Measurements from ENCODE around the gene HOXC5. TPM values are rescaled to one million over a fixed set of nuclear protein-coding genes. Genes with fewer than 3 reads are reported as not detected.
A peak's percentile ranks its signal among the peaks of the same experiment; 100 is the strongest.

HOXC5 gene
- total RNA-seq, 1 experiment from 2014 or later = 3.4 TPM

- TF ChIP-seq CTCF (IDR thresholded peaks at IDR 0.05; ENCODE audit: insufficient read depth in 1 of 2, low read depth in 1 of 2, low read length in 1 of 2, severe bottlenecking in 1 of 2, unreplicated experiment in 1 of 2) = no peak
Observed at GRCh38 chr12:53992377-53992889, 40.4 kb upstream of the HOXC5 start.

GRCh38 chr12:53993162-53994008, 39.5 kb upstream of the HOXC5 start:
- no peaks in the 10 kb centered on the region for H3K9me3 Mint-ChIP-seq (ENCODE audit: unreplicated experiment)
- H3K36me3 Mint-ChIP-seq (ENCODE audit: insufficient read depth, unreplicated experiment) = peaks cover 14% of the 10 kb centered on the region
- POLR2A ChIA-PET = no interaction called here
- peak overlapping the region; percentile 63 for H3K4me3 ChIP-seq (ENCODE audit: low read depth, low read length)
- H3K36me3 ChIP-seq (ENCODE audit: control insufficient read depth, insufficient read depth, low read length) = no peaks in the 10 kb centered on the region
- no peaks in the 10 kb centered on the region for H3K9me3 ChIP-seq
- peaks cover 18% of the 10 kb centered on the region for H3K4me1 ChIP-seq
- no peaks in the 10 kb centered on the region for H3K27me3 ChIP-seq (replicated peaks; ENCODE audit: control insufficient read depth, insufficient read depth, low read length)
- peak overlapping the region; percentile 89 for H3K4me3 Mint-ChIP-seq (ENCODE audit: unreplicated experiment)
- H3K27ac Mint-ChIP-seq (ENCODE audit: unreplicated experiment) = peak overlapping the region; percentile 97
- CTCF ChIA-PET = interaction anchor here (1.1 kb wide), 1 partner anchor 8 kb away, joined by 4 read pairs; the partner anchor contains the start of gene HOXC10
- H3K27me3 Mint-ChIP-seq (ENCODE audit: insufficient read depth, unreplicated experiment) = no peaks in the 10 kb centered on the region
- TF ChIP-seq CTCF (IDR thresholded peaks at IDR 0.05; ENCODE audit: insufficient read depth in 1 of 2, low read depth in 1 of 2, low read length in 1 of 2, severe bottlenecking in 1 of 2, unreplicated experiment in 1 of 2) = no peak
- intact Hi-C loops (cut with micrococcal nuclease; ENCODE audit: unreplicated experiment) = no loop called here
- peaks cover 24% of the 10 kb centered on the region for H3K4me1 Mint-ChIP-seq (ENCODE audit: low read depth, unreplicated experiment)
- BruUV-seq (replicated peaks) = no TSS peak
- DNase-seq = no peak

More at GRCh38 chr12:53992377-53992889, 40.4 kb upstream of the HOXC5 start:
- peaks cover 28% of the 10 kb centered on the region for H3K4me1 Mint-ChIP-seq (ENCODE audit: low read depth, unreplicated experiment)
- peaks cover 28% of the 10 kb centered on the region for H3K4me1 ChIP-seq
- H3K27ac Mint-ChIP-seq (ENCODE audit: unreplicated experiment) = no peak overlapping the region
- ChIA-PET POLR2A (interaction anchor here (0.5 kb wide), 1 partner anchor 333 kb away, joined by 3 read pairs; the partner anchor contains the start of gene COPZ1), CTCF (interaction anchor here (1.0 kb wide), 1 partner anchor 40 kb away, joined by 6 read pairs; the partner anchor contains the start of gene HOXC5)
- H3K36me3 ChIP-seq (ENCODE audit: control insufficient read depth, insufficient read depth, low read length) = no peaks in the 10 kb centered on the region
- H3K27me3 ChIP-seq (replicated peaks; ENCODE audit: control insufficient read depth, insufficient read depth, low read length) = no peaks in the 10 kb centered on the region
- no peaks in the 10 kb centered on the region for H3K27me3 Mint-ChIP-seq (ENCODE audit: insufficient read depth, unreplicated experiment)
- no peak overlapping the region for H3K4me3 ChIP-seq (ENCODE audit: low read depth, low read length)
- no peak overlapping the region for H3K4me3 Mint-ChIP-seq (ENCODE audit: unreplicated experiment)
- DNase-seq = no peak
- intact Hi-C loops (cut with micrococcal nuclease; ENCODE audit: unreplicated experiment) = no loop called here
- H3K9me3 ChIP-seq = no peaks in the 10 kb centered on the region
- peaks cover 14% of the 10 kb centered on the region for H3K36me3 Mint-ChIP-seq (ENCODE audit: insufficient read depth, unreplicated experiment)
- no peaks in the 10 kb centered on the region for H3K9me3 Mint-ChIP-seq (ENCODE audit: unreplicated experiment)
- no TSS peak for BruUV-seq (replicated peaks)

GRCh38 chr12:53994009-53994263, 38.9 kb upstream of the HOXC5 start:
- intact Hi-C loops (cut with micrococcal nuclease; ENCODE audit: unreplicated experiment) = no loop called here
- ChIA-PET CTCF (interaction anchor here (1.1 kb wide), 1 partner anchor 9 kb away, joined by 4 read pairs; the partner anchor contains the start of gene HOXC10), POLR2A (no interaction called here)
- H3K27me3 Mint-ChIP-seq (ENCODE audit: insufficient read depth, unreplicated experiment) = no peaks in the 10 kb centered on the region
- peak overlapping the region; percentile 89 for H3K4me3 Mint-ChIP-seq (ENCODE audit: unreplicated experiment)
- peak overlapping the region; percentile 97 for H3K27ac Mint-ChIP-seq (ENCODE audit: unreplicated experiment)
- DNase-seq = no peak
- H3K9me3 Mint-ChIP-seq (ENCODE audit: unreplicated experiment) = no peaks in the 10 kb centered on the region
- Histone ChIP-seq H3K27me3 (replicated peaks; ENCODE audit: control insufficient read depth, insufficient read depth, low read length) (no peaks in the 10 kb centered on the region), H3K36me3 (ENCODE audit: control insufficient read depth, insufficient read depth, low read length) (no peaks in the 10 kb centered on the region), H3K4me1 (peaks cover 13% of the 10 kb centered on the region), H3K9me3 (no peaks in the 10 kb centered on the region), H3K4me3 (ENCODE audit: low read depth, low read length) (peak overlapping the region; percentile 63)
- peaks cover 14% of the 10 kb centered on the region for H3K36me3 Mint-ChIP-seq (ENCODE audit: insufficient read depth, unreplicated experiment)
- TF ChIP-seq CTCF (IDR thresholded peaks at IDR 0.05; ENCODE audit: insufficient read depth in 1 of 2, low read depth in 1 of 2, low read length in 1 of 2, severe bottlenecking in 1 of 2, unreplicated experiment in 1 of 2) = no peak
- BruUV-seq (replicated peaks) = no TSS peak
- H3K4me1 Mint-ChIP-seq (ENCODE audit: low read depth, unreplicated experiment) = peaks cover 18% of the 10 kb centered on the region

All from Caco-2 (cell line).